ENCODE measurements around the gene ADAM22.

GRCh38 chr7:87960239-87960638, 26.2 kb downstream of the ADAM22 start:
- TF ChIP-seq, protein P1, sequence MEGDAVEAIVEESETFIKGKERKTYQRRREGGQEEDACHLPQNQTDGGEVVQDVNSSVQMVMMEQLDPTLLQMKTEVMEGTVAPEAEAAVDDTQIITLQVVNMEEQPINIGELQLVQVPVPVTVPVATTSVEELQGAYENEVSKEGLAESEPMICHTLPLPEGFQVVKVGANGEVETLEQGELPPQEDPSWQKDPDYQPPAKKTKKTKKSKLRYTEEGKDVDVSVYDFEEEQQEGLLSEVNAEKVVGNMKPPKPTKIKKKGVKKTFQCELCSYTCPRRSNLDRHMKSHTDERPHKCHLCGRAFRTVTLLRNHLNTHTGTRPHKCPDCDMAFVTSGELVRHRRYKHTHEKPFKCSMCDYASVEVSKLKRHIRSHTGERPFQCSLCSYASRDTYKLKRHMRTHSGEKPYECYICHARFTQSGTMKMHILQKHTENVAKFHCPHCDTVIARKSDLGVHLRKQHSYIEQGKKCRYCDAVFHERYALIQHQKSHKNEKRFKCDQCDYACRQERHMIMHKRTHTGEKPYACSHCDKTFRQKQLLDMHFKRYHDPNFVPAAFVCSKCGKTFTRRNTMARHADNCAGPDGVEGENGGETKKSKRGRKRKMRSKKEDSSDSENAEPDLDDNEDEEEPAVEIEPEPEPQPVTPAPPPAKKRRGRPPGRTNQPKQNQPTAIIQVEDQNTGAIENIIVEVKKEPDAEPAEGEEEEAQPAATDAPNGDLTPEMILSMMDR (IDR thresholded peaks at IDR 0.05): no peak
- TF ChIP-seq POLR2A (IDR thresholded peaks at IDR 0.05) (no peak), EP300 (IDR thresholded peaks at IDR 0.05) (no peak)

Measured in ovary (tissue), 3 donors.